HG02571 (cell line): ENCODE results near the gene GLIS2.
"Not testable (repeated sequence)": the region's sequence is repeated elsewhere in the genome, so short reads cannot be mapped to it uniquely, and the experiment has no call there.

ENCODE experiments used
- ATAC-seq: cut with Tn5 transposase; IDR thresholded peaks from one replicate; pipeline ENCODE4 v1.9.1; 2021; ENCODE audit warnings: mild to moderate bottlenecking, moderate library complexity; ENCODE audit not compliant: unreplicated experiment

The GLIS2 gene

DNA sequence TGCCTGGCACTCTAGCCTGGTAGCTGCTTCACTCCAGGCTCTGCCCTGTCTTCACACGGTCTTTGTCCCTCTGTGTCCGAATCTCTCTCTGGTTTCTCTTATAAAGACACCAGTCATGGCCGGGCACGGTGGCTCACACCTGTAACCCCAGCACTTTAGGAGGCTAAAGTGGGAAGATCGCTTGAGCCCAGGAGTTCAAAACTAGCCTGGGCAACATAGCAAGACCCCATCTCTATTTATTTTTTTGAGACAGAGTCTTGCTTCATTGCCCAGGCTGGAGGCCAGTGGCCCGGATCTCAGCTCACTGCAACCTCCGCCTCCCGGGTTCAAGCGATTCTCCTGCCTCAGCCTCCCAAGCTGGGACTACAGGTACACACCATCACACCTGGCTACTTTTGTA is 17.8 kb downstream of the GLIS2 start:
- ATAC-seq, result not testable (repeated sequence)

DNA sequence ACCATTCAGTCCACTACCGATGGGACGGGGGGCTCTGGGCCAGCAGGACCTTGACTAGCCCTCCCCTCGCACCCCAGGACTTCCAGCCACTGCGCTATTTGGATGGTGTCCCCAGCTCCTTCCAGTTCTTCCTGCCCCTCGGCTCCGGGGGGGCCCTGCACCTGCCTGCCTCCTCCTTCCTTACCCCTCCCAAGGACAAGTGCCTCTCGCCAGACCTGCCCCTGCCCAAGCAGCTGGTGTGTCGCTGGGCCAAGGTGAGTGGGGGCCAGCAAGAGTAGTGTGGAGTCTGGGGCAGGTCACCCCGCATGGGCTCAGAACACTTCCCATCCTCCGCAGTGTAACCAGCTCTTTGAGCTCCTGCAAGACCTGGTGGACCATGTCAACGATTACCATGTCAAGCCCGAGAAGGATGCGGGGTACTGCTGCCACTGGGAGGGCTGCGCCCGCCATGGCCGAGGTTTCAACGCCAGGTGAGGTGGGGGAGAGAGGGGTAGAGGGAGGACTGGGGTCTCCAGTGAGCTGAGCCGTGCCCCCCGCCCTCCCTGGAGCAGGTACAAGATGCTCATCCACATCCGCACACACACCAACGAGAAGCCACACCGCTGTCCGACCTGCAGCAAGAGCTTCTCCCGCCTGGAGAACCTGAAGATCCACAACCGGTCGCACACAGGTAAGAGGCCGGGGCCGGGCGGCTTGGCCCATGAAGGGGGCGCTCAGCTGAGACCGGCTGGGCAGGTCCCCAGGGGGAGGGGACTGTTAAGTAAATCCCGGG is 19.0 kb downstream of the GLIS2 start:
- no peak for ATAC-seq

DNA sequence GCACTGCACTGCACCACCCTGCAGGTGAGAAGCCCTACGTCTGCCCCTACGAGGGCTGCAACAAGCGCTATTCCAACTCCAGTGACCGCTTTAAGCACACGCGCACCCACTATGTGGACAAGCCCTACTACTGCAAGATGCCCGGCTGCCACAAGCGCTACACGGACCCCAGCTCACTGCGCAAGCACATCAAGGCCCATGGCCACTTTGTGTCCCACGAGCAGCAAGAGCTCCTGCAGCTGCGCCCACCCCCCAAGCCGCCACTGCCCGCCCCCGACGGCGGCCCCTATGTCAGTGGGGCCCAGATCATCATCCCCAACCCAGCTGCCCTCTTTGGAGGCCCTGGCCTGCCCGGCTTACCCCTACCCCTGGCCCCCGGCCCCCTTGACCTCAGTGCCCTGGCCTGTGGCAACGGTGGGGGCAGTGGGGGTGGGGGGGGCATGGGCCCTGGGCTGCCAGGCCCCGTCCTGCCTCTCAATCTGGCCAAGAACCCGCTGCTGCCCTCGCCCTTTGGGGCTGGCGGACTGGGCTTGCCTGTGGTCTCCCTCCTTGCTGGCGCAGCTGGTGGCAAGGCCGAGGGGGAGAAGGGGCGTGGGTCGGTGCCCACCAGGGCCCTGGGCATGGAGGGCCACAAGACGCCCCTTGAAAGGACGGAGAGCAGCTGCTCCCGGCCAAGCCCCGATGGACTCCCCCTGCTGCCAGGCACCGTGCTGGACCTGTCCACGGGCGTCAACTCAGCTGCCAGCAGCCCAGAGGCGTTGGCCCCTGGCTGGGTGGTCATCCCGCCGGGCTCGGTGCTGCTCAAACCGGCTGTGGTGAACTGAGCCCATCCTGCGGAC is 21.1 kb downstream of the GLIS2 start:
- no peak for ATAC-seq

GRCh38 chr16:4337540-4338088 is 21.7 kb downstream of the GLIS2 start:
- no peak for ATAC-seq

GRCh38 chr16:4338125-4338582 is 22.3 kb downstream of the GLIS2 start:
- ATAC-seq, result no peak

DNA sequence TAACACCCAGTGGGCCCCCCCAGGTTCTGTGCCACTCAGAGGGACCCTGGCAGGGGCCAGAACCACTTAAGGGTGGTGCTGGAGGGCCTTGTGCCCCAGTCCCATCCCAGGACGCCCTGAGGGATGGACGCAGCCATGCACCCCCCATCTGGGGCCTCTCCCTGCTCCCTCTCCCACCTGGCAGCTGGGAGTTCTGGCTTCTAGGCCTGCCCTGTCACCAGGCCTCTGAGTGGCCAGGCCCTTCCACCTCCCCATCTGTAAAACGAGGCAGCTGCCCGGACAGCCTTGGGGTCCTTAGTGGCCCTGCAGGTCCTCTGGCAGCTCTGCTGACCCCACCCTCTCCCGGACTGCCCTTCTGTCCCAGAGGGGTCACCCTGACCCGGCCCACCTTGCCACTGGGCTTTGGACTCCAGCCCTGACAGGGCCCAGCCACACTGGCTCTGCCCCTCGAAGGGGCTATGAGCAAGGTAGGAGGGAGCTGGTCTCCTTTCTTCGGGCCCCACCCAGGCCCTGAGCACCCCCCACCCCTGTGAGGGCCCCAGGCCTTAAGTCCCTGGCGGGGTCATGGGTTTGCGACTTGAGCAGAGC is 22.9 kb downstream of the GLIS2 start:
- no peak for ATAC-seq

DNA sequence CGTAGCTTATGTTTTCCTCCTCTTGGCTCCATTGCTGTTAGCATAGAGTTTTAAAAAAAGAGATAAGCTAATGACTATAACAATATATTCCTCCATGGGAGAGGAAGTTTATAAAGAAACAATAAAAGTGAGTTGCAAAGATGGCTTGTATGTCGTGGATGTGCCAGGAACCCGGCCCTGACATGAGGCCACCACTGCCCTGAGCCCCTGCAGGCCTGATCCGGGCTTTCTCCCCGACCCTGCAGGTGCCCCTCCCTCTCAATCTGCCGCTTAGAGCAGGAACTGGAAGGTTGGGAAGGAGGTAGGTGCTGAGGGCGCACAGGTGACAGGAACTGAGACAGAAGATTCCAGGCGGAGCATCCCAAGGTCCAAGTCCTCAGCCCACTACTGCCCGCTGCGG is 23.6 kb downstream of the GLIS2 start:
- ATAC-seq, result no peak

GRCh38 chr16:4339909-4340308 is 24.0 kb downstream of the GLIS2 start:
- no peak for ATAC-seq

GRCh38 chr16:4340443-4340842 is 24.6 kb downstream of the GLIS2 start:
- no peak for ATAC-seq

DNA sequence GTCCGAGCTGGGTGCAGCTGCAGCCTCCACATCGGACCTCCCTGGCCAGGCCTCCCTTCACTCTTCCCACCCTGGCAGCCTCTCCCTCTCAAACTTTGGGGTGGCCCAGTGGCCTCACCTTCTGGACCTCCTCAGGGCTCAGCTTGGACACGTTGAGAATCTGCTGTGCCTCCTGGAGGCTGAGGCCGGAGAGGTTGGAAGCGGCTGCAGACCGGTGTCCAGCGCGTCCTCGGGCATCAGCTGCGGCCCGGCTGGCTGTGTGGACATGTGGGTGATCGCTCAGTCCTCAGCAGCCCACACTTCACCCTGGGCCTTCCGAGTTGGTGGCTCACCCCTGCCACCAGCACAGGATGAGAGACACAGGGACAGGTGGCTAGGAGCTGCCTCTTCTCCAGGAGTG is 25.4 kb downstream of the GLIS2 start:
- no peak for ATAC-seq

GRCh38 chr16:4342866-4343744 is 27.2 kb downstream of the GLIS2 start:
- ATAC-seq, result no peak

GRCh38 chr16:4344300-4344982 is 28.6 kb downstream of the GLIS2 start:
- not testable (repeated sequence) for ATAC-seq

DNA sequence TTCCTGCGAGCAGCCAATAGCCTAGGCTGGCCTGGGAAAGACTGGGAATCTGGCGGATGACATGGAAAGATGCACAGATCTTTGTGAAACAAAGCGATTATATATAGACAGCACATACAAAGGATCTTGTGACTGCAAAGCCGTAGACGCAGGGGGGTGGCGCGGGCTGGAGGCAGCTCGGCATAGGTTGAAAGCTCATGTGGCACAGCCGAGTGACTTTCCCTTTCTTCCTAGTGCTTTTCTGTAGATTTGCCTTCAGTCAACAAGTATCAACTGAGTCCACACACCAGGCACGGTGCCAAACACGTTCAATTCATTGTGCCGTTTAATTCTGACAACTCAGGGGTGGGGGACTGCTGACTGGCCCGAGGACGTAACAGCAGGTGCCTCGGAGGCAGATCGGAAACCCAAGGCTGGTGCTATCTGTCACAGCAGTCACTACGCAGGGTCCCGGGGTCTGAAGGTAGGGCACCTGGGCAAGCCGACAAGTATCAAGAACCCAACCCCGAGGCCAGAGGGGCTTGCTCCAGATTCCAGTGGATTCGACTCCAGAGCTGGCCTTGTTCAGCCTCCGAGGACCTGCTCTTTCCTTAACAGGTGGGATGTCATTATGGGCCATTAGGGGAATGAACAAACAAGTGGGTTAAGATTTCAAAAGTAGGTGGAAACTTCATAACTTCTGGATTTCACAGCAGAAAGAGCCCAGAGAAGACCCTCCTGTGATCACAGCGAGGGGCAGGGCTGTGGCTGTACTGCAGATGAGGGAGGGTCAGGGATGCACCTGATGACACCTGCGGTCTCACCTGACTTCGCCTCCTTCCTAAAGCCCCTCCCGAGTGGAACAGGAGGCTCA is 29.3 kb downstream of the GLIS2 start:
- ATAC-seq, result no peak

DNA sequence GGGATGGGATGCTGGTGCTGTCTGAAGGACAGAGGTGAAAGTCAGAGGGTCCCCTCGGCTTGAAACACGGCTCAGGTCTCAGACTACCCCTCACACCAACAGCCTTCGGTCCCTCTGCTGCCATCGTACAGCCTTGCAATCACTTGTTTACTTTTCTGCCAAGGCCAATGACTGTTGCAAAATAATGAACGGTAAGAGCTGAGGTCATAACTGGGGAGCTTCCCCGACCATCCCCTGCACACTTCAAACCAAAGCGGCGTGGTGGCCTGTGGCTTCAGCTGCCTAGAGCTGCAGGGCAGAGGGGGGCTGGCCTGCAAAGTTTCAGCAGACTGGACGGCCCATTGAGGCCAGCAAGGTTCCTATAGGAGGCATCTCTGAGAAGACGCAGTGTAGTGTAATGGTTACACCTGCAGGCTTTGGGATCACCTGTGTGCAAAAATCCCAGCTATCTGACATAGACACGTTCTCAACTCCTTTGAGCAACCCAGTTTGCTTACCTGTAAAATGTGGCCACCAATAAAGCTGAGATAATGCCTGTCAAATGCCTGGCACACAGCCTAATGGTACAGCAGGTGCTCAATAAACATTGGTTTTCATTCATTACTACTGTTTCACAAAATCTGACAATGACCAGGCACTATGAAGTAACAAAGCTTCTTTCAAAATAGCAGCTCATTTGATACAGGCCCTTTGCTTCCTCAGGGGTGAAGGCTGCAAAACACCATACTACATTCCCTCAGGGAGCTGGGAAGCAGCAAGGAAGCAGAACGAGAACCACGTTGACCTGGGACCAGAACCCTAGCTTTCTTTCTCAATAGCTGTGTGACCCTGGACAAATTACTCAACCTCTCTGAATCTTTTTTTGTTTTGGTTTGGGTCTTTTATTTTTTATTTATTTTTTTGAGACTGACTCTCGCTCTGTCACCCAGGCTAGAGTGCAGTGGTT is 30.2 kb downstream of the GLIS2 start:
- ATAC-seq, result no peak

DNA sequence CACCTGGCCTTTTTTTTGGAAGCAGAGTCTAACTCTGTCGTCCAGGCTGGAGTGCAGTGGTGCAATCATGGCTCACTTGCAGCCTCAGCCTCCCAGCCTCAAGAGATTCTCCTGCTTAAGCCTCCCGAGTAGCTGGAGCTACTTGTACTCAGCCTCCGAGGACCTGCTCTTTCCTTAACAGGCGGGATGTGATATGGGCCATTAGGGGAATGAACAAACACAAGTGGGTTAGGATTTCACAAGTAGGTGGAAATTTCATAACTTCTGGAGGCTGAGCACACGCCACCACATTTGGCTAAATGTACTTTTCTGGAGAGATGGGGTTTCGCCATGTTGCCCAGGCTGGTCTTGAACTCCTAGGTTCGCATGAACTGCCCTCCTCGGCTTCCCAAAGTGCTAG is 31.1 kb downstream of the GLIS2 start:
- no peak for ATAC-seq

DNA sequence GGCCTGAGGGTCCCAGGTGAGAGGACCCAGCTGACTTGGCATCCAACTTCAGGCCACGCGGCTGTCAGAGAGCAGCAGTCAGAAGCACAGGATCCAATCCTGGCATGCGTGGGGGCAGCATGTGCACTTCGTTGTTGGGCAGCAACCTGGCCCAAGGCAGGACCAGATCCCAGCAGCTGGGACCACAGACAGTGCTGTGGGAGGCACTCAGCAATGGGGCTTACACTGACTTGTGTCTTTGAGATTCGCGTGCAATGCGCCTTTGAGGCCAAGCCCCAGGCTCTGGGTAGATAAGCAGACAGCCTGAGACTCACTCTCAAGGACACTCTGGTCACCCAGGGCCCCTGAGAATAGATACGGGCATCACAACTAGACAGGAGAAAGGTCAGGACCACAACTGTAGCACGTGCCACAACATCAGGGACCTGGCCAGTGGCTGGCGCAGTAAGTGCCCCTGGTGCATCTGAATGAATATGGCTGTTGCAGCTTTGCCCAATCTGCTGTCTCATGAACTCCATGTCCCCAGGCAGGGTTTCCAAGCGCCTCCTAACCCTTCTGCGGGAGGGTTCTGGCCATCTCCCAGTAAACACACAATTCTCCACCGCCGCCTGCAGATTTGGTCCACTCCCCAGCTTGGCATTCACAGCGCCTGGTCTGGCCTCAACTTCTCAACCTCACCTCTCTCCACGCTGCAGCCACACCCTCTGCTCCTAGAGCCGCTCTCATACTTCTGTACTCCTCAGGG is 32.1 kb downstream of the GLIS2 start:
- no peak for ATAC-seq

DNA sequence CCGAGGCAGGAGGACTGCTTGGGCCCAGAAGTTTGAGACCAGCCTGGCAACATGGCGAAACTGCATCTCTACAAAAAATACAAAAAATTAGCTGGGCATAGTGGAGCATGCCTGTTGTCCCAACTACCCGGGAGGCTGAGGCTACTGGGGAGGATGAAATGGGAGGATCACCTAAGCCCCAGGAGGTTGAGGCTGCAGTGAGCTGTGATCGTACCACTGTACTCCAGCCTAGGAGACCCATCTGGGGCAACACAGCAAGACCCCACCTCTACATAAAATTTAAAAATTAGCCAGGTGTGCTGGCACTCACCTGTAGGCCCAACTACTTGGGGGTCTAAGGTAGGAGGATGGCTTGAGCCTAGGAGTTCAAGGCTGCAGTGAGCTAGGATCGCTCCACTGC is 33.5 kb downstream of the GLIS2 start:
- no peak for ATAC-seq
